HL-60 (cell line): ENCODE data around the gene PDLIM5.

ENCODE experiments used
- POLR2AphosphoS5 ChIP-seq: IDR thresholded peaks from 2 replicates; pipeline ENCODE4 v1.6.1; 2012; ENCODE audit warnings: low read depth
- SPI1 ChIP-seq: IDR thresholded peaks from 2 replicates; pipeline ENCODE4 v1.6.1; 2012; ENCODE audit warnings: low read depth, mild to moderate bottlenecking, borderline replicate concordance
- TF ChIP-seq, protein P1 (sequence below): IDR thresholded peaks from one replicate; pipeline ENCODE4 v1.5.1; 2011; ENCODE audit warnings: low read length, control low read depth, inconsistent platforms; ENCODE audit not compliant: insufficient read depth

- TF ChIP-seq, protein P1, sequence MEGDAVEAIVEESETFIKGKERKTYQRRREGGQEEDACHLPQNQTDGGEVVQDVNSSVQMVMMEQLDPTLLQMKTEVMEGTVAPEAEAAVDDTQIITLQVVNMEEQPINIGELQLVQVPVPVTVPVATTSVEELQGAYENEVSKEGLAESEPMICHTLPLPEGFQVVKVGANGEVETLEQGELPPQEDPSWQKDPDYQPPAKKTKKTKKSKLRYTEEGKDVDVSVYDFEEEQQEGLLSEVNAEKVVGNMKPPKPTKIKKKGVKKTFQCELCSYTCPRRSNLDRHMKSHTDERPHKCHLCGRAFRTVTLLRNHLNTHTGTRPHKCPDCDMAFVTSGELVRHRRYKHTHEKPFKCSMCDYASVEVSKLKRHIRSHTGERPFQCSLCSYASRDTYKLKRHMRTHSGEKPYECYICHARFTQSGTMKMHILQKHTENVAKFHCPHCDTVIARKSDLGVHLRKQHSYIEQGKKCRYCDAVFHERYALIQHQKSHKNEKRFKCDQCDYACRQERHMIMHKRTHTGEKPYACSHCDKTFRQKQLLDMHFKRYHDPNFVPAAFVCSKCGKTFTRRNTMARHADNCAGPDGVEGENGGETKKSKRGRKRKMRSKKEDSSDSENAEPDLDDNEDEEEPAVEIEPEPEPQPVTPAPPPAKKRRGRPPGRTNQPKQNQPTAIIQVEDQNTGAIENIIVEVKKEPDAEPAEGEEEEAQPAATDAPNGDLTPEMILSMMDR: no peak
- TF ChIP-seq POLR2AphosphoS5: no peak
- no peak for TF ChIP-seq SPI1
Observed at GRCh38 chr4:94508806-94509205, 57.1 kb downstream of the PDLIM5 start.
